Liver (tissue), 9 donors: ENCODE measurements around the gene ITGB2. TPM values are rescaled to one million over a fixed set of nuclear protein-coding genes. Genes with fewer than 3 reads are reported as not detected.

Source experiments
- DNase-seq: peaks from one replicate; pipeline ENCODE4 v3.0.0-alpha.2; 2017; ENCODE audit warnings: low spot score
- H3K27ac ChIP-seq, 2 donors: one replicate each; pipeline ENCODE4 v1.7.0; 2013; ENCODE audit warnings: inconsistent platforms in 2 of 2, low read length in 2 of 2, control low read depth in 1 of 2, low read depth in 1 of 2, mild to moderate bottlenecking in 1 of 2
- H3K27me3 ChIP-seq, 4 donors: one replicate each; pipeline versions ENCODE4 v1.6.1 to v1.7.0; 2013; ENCODE audit warnings: low read length in 3 of 4, inconsistent platforms in 1 of 4, mild to moderate bottlenecking in 1 of 4, moderate library complexity in 1 of 4; ENCODE audit not compliant: control insufficient read depth in 4 of 4, insufficient read depth in 4 of 4
- H3K36me3 ChIP-seq, 4 donors: one replicate each; pipeline versions ENCODE4 v1.6.1 to v1.7.0; 2013; ENCODE audit warnings: low read length in 3 of 4, mild to moderate bottlenecking in 3 of 4, low read depth in 1 of 4, moderate library complexity in 1 of 4; ENCODE audit not compliant: control insufficient read depth in 4 of 4, insufficient read depth in 3 of 4
- H3K4me1 ChIP-seq, 4 donors: one replicate each; pipeline versions ENCODE4 v1.6.1 to v1.7.0; 2013; ENCODE audit warnings: low read length in 3 of 4, mild to moderate bottlenecking in 3 of 4, moderate library complexity in 1 of 4; ENCODE audit not compliant: control insufficient read depth in 4 of 4, insufficient read depth in 4 of 4
- H3K4me3 ChIP-seq, 3 donors: one replicate each; pipeline versions ENCODE4 v1.6.1 to v1.7.0; 2013; ENCODE audit warnings: low read length in 3 of 3, control low read depth in 1 of 3, low read depth in 1 of 3, mild to moderate bottlenecking in 1 of 3
- H3K9ac ChIP-seq, 2 donors: one replicate each; pipeline ENCODE4 v1.7.0; 2013; ENCODE audit warnings: low read length in 2 of 2, mild to moderate bottlenecking in 2 of 2, moderate library complexity in 2 of 2, control low read depth in 1 of 2, low read depth in 1 of 2
- H3K9me3 ChIP-seq, 4 donors: one replicate each; pipeline versions ENCODE4 v1.6.1 to v1.7.0; 2013; ENCODE audit warnings: low read length in 3 of 4; ENCODE audit not compliant: control insufficient read depth in 4 of 4
- FOXA1 ChIP-seq: IDR thresholded peaks from 2 replicates; pipeline ENCODE4 v1.6.1; 2016; ENCODE audit warnings: antibody characterized with exemption
- FOXA2 ChIP-seq: IDR thresholded peaks from 2 replicates; pipeline ENCODE4 v1.6.1; 2016; ENCODE audit warnings: antibody characterized with exemption
- GABPA ChIP-seq, 2 donors: IDR thresholded peaks in 1 of 2; conservative IDR thresholded peaks in 1 of 2; 2 replicates each; pipeline ENCODE4 v1.6.1; 2016; ENCODE audit warnings: antibody characterized with exemption in 2 of 2, mild to moderate bottlenecking in 1 of 2, moderate library complexity in 1 of 2
- HNF4A ChIP-seq, 2 donors: conservative IDR thresholded peaks; 2 replicates each; pipeline ENCODE4 v1.6.1; 2016; ENCODE audit warnings: antibody characterized with exemption in 2 of 2, mild to moderate bottlenecking in 2 of 2
- JUND ChIP-seq, 2 donors: IDR thresholded peaks; 2 replicates each; pipeline ENCODE4 v1.6.1; 2016; ENCODE audit warnings: antibody characterized with exemption in 2 of 2
- MAX ChIP-seq: IDR thresholded peaks from 2 replicates; pipeline ENCODE4 v1.6.1; 2016; ENCODE audit warnings: antibody characterized with exemption
- NR2F2 ChIP-seq: IDR thresholded peaks from 2 replicates; pipeline ENCODE4 v1.6.1; 2016; ENCODE audit warnings: antibody characterized with exemption
- RAD21 ChIP-seq, 2 donors: IDR thresholded peaks; 2 replicates each; pipeline ENCODE4 v1.6.1; 2016; ENCODE audit warnings: antibody characterized with exemption in 2 of 2, mild to moderate bottlenecking in 2 of 2
- REST ChIP-seq: IDR thresholded peaks from 2 replicates; pipeline ENCODE4 v1.6.1; 2016; ENCODE audit warnings: antibody characterized with exemption, mild to moderate bottlenecking
- SP1 ChIP-seq: IDR thresholded peaks from 2 replicates; pipeline ENCODE4 v1.6.1; 2018; ENCODE audit warnings: antibody characterized with exemption, mild to moderate bottlenecking
- YY1 ChIP-seq: IDR thresholded peaks from 2 replicates; pipeline ENCODE4 v1.6.1; 2016; ENCODE audit warnings: antibody characterized with exemption, mild to moderate bottlenecking
- ZBTB33 ChIP-seq: IDR thresholded peaks from 2 replicates; pipeline ENCODE4 v1.6.1; 2016; ENCODE audit warnings: antibody characterized with exemption
- WGBS: extraction: QIAGEN DNeasy Blood & Tissue Kit; methylation state at CpG from one replicate; pipeline ENCODE4 v1.1.7; 2013; 5-methylcytosine and 5-hydroxymethylcytosine counted together
- polyA plus RNA-seq, 2 donors: library from polyadenylated mRNA; stranded (reverse) in 1 of 2; unstranded in 1 of 2; fragments of 200-250 nt in 1 of 2; fragments of >200 nt in 1 of 2; fragmentation: Nextera tagmentation in 1 of 2; extraction: Ambion mirVana in 1 of 2; gene quantifications; one replicate each; pipeline versions ENCODE4 v1.2.1 to v1.2.3, GENCODE V29; 2013 to 2015
- total RNA-seq, 2 donors: library from RNA; depleted of rRNA; stranded (reverse); fragments of >200 nt; gene quantifications; one replicate each; pipeline ENCODE4 v1.2.3, GENCODE V29; 2014
- donor health status: healthy.
- donor health status: healthy.
- donor health status: healthy.
- donor health status: healthy.
- donor health status: healthy.

The ITGB2 gene
- total and polyA plus RNA-seq, 4 donors = 9.6 to 50.6 (median 28.7) TPM

DNA sequence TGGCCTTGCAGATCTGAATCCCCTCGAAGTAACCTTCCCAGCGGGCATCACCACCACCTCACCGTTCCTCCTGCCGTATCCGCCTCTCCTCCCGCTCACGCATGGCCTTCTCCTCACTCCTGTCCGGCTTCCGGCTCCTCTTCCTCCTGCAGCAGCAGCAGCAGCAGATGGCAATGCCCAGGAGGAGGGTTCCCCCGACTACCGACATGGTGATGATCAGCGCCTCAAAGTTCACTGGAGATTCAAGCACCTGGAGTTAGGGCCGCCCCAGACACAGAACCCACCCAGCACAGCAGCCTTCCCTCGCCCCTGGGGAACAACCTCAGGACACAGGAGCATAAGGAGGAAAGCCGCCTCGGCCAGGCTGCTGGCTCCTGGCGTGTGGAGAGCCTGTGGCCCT, 64.6 kb downstream of the ITGB2 start (continued):
- TF ChIP-seq ZBTB33 = no peak
- TF ChIP-seq YY1 = no peak
- no peak for TF ChIP-seq MAX
- no peak for TF ChIP-seq HNF4A (conservative IDR thresholded peaks at IDR 0.05)
- TF ChIP-seq JUND (IDR thresholded peaks at IDR 0.05) = no peak
- no peak for TF ChIP-seq FOXA1

DNA sequence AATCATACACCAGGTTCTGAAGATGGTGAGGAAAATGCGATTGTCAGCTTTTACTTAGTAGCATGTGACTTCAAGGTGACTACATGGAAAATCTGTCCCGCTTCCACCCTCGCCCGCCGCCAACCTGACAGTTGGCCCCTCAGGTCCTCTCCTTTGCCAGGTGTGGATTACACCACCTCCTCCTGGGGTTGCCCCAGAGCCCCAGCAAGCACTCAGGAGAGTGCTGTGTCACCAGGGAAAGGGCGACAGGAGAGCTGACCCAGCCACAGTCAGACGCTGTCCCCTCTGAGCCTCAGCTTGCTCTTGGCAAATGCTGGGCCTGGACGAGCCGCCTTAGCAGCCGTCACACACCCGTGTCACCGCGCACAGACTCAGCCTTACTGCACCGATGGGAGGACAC, 65.1 kb downstream of the ITGB2 start:
- 96% methylated on average over 14 of the region's 14 CpGs for WGBS
- H3K27me3 ChIP-seq = no peaks in the 10 kb centered on the region
- no peak for DNase-seq
- no peak overlapping the region for H3K9ac ChIP-seq
- H3K4me1 ChIP-seq = no peaks in the 10 kb centered on the region
- H3K27ac ChIP-seq = no peak overlapping the region
- no peaks in the 10 kb centered on the region for H3K9me3 ChIP-seq
- H3K4me3 ChIP-seq = no peak overlapping the region
- TF ChIP-seq RAD21 (IDR thresholded peaks at IDR 0.05) (no peak), SP1 (no peak), REST (no peak), ZBTB33 (no peak), FOXA2 (no peak), YY1 (no peak), NR2F2 (no peak), JUND (IDR thresholded peaks at IDR 0.05) (no peak), GABPA (IDR thresholded peaks at IDR 0.05 in 1 of 2, conservative IDR thresholded peaks at IDR 0.05 in 1 of 2) (no peak), MAX (no peak)
- H3K36me3 ChIP-seq = peaks cover 20 to 57% (median 44%) of the 10 kb centered on the region in 4 donors
